Pancreas (tissue), 10 donors: ENCODE results near the gene RALY. TPM values are rescaled to one million over a fixed set of nuclear protein-coding genes. Genes with fewer than 3 reads are reported as not detected.

ENCODE experiments used
- ATAC-seq, 4 donors: fragments of 200-7000 bp; cut with Tn5 transposase; one replicate each; pipeline versions ENCODE4 v1.8.0 to v1.9.1; 2020; ENCODE audit warnings: mild to moderate bottlenecking in 4 of 4, moderate library complexity in 4 of 4
- DNase-seq, 6 donors: peaks; one replicate each; pipeline ENCODE4 v3.0.0-alpha.2; 2020
- FAIRE-seq: peaks from 2 replicates; lab custom pipeline; 2012; peaks lifted over from hg19 to GRCh38; lab: Jason Lieb, UNC
- H3K27ac ChIP-seq, 4 donors: fragments of 200-600 bp; sonication (generic); 1 replicate in 3 of 4; 2 replicates in 1 of 4; pipeline versions ENCODE4 v1.5.0 to v1.8.0; 2020
- H3K27me3 ChIP-seq, 4 donors: fragments of 200-600 bp; one replicate each; pipeline ENCODE4 v1.8.0; 2021
- H3K36me3 ChIP-seq, 3 donors: fragments of 200-600 bp; sonication (generic) in 1 of 3; one replicate each; pipeline versions ENCODE4 v1.5.0 to v1.8.0; 2020 to 2021
- H3K4me1 ChIP-seq, 3 donors: fragments of 200-600 bp; one replicate each; pipeline ENCODE4 v1.8.0; 2021
- H3K4me3 ChIP-seq, 4 donors: fragments of 200-600 bp; sonication (generic) in 2 of 4; one replicate each; pipeline versions ENCODE4 v1.5.0 to v1.8.0; 2020 to 2021
- H3K9me3 ChIP-seq, 4 donors: fragments of 200-600 bp; one replicate each; pipeline ENCODE4 v1.8.0; 2021
- WGBS, 2 donors: extraction: QIAGEN DNeasy Blood & Tissue Kit; methylation state at CpG; one replicate each; pipeline ENCODE4 v1.1.7; 2013; 5-methylcytosine and 5-hydroxymethylcytosine counted together
- intact Hi-C, 3 donors: fragments of 100-400 bp; cut with DNase I; formaldehyde crosslinking; loops; one replicate each; pipeline versions ENCODE4 v1.11.1 to v1.14.2; 2022
- polyA plus RNA-seq, 2 donors: library from polyadenylated mRNA; stranded (reverse); fragments of 200-250 nt; gene quantifications; one replicate each; pipeline ENCODE4 v1.2.3, GENCODE V29; 2013
- total RNA-seq, 6 donors: library from RNA; stranded (reverse); fragmentation: NEBNext Ultra II Directional in 4 of 6; extraction: Animal tissue kit (Norgen Biotek cat#: 25700) in 4 of 6; gene quantifications; one replicate each; pipeline versions ENCODE4 v1.2.1 to v1.2.4, GENCODE V29; 2021 to 2023
- TF ChIP-seq, protein P1 (sequence below), 4 donors: fragments of 200-600 bp; sonication (generic) in 3 of 4; IDR thresholded peaks; one replicate each; pipeline versions ENCODE4 v1.5.0 to v1.8.0; 2021; ENCODE audit warnings: antibody characterized with exemption in 4 of 4
- donor health status: healthy with polysubstance abuse.
- donor health status: DM: no; HTN: no; CAD: no; lungs with moderate emphysema.
- donor health status: DM: no; HTN: no; CAD: no.
- donor health status: control.
- donor health status: control.
- donor health status: Bipolar disorder and iron deficiency.
- donor health status: DM: yes; HTN: yes; CAD: no.
- donor health status: DM: no; HTN: no; CAD: no.
- donor health status: DM: no; HTN: no; CAD: no.
- donor health status: DM: yes; HTN: yes; CAD: no.

The RALY gene
- total and polyA plus RNA-seq, 8 donors: 30.0 to 60.4 (median 44.3) TPM

DNA sequence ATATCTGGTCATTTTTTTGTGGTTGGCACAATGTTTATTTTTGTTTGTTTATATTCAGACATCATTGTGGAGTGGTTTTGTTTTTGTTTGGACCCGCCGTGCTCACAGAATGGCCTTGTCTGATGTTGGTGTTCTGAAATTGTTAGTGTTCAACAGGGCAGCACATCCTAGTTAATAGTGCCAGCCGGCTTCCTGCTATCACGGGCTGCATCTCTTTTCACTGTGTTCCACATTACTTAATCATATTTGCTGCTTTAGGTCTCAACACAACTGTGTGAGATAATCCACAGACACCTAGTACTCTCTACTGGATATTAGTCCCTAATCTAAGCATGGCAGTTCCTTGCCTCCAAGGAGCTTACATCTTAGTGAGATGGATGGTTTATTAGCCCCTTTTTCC is 121.1 kb downstream of the RALY start:
- no peaks in the 10 kb centered on the region for H3K9me3 ChIP-seq
- no peak for DNase-seq
- no peaks in the 10 kb centered on the region for H3K36me3 ChIP-seq
- H3K4me3 ChIP-seq: no peak overlapping the region
- H3K27me3 ChIP-seq: no peaks in the 10 kb centered on the region
- TF ChIP-seq, protein P1, sequence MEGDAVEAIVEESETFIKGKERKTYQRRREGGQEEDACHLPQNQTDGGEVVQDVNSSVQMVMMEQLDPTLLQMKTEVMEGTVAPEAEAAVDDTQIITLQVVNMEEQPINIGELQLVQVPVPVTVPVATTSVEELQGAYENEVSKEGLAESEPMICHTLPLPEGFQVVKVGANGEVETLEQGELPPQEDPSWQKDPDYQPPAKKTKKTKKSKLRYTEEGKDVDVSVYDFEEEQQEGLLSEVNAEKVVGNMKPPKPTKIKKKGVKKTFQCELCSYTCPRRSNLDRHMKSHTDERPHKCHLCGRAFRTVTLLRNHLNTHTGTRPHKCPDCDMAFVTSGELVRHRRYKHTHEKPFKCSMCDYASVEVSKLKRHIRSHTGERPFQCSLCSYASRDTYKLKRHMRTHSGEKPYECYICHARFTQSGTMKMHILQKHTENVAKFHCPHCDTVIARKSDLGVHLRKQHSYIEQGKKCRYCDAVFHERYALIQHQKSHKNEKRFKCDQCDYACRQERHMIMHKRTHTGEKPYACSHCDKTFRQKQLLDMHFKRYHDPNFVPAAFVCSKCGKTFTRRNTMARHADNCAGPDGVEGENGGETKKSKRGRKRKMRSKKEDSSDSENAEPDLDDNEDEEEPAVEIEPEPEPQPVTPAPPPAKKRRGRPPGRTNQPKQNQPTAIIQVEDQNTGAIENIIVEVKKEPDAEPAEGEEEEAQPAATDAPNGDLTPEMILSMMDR (IDR thresholded peaks at IDR 0.05): no peak
- peaks cover 6 to 7% (median 6%) of the 10 kb centered on the region in 3 donors for H3K4me1 ChIP-seq
- no peak overlapping the region for H3K27ac ChIP-seq
- WGBS, 2 donors: 84 to 89% methylated on average over 4 of the region's 4 CpGs
- no peak for ATAC-seq
- intact Hi-C loops: no loop called here
- no peak for FAIRE-seq

DNA sequence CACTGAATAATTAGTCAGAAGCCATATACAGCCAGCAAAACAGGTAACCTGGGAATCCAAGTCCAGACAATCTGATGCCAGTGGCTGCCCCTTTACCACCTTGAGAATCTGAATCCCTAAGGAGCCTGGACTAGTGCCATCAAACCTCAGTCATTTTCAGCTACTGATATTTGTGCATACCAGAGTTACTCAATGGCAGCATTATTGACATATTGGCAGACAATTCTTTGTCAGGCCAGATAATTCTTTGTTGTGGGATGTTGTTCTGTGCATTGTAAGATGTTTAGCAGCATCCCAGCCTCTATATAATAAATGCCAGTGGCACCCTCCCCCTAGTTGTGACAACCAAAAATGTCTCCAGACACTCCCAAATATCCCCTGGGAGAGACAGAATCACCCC is 121.5 kb downstream of the RALY start:
- no peak for DNase-seq
- TF ChIP-seq, protein P1 (IDR thresholded peaks at IDR 0.05): no peak
- Histone ChIP-seq H3K9me3 (no peaks in the 10 kb centered on the region), H3K27me3 (no peaks in the 10 kb centered on the region), H3K27ac (no peak overlapping the region), H3K4me3 (no peak overlapping the region), H3K36me3 (no peaks in the 10 kb centered on the region), H3K4me1 (peaks cover 1 to 5% (median 3%) of the 10 kb centered on the region in 3 donors)
- intact Hi-C loops: no loop called here
- ATAC-seq: no peak
- no peak for FAIRE-seq

DNA sequence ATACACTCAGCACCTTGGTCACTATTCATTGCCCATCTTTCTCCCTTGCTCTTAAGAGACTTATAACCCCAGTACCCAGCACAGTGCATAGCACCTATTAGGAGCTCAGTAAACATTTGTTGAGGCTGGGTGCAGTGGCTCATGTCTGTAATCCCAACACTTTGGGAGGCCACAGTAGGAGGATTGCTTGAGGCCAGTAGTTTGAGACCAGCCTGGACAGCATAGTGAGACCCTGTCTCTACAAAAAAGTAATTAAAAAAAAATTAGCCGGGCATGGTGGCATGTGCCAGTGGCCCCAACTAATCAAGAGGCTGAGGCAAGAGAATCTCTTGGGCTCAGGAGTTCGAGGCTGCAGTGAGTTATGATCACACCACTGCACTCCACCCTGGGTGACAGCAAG is 126.5 kb downstream of the RALY start:
- no peak for ATAC-seq
- H3K27me3 ChIP-seq: no peaks in the 10 kb centered on the region
- TF ChIP-seq, protein P1 (IDR thresholded peaks at IDR 0.05): no peak
- H3K9me3 ChIP-seq: no peaks in the 10 kb centered on the region
- intact Hi-C loops: no loop called here
- H3K36me3 ChIP-seq: no peaks in the 10 kb centered on the region
- H3K4me3 ChIP-seq: no peak overlapping the region
- WGBS, 2 donors: 79 to 82% methylated on average over 2 of the region's 2 CpGs
- FAIRE-seq: no peak
- no peak for DNase-seq
- H3K27ac ChIP-seq: no peak overlapping the region
- no peaks in the 10 kb centered on the region for H3K4me1 ChIP-seq

DNA sequence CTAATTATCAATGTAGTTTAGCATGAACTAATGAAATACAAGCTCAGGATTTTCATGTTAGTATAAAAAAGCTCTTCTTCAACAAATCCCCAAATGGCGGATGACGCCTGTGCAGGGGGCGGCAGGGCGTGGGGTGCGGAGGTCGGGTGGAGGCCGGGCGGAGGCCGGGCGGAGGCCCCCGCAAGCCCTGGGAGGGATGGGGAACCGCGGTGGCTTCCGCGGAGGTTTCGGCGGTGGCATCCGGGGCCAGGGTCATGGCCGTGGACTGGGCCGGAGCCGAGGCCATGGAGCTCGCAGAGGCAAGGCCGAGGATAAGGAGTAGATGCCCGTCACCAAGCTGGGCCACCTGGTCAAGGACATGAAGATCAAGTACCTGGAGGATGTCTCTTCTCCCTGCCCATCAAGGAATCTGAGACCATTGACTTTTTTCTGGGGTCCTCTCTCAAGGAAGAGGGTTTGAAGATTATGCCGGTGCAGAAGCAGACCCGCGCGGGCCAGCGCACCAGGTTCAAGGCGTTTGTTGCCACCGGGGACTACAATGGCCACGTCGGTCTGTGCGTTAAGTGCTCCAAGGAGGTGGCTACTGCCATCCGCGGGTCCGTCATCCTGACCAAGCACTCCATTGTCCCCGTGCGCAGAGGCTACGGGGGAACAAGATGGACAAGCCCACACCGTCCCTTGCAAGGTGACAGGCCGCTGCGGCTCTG is 128.7 kb downstream of the RALY start:
- Histone ChIP-seq H3K4me3 (no peak overlapping the region), H3K27me3 (no peaks in the 10 kb centered on the region), H3K36me3 (no peaks in the 10 kb centered on the region), H3K4me1 (no peaks in the 10 kb centered on the region), H3K27ac (no peak overlapping the region), H3K9me3 (no peaks in the 10 kb centered on the region)
- FAIRE-seq (no peak), ATAC-seq (no peak), DNase-seq (peak in 1 of 6 donors; percentile 55)
- TF ChIP-seq, protein P1 (IDR thresholded peaks at IDR 0.05): no peak
- WGBS, 2 donors: 87 to 91% methylated on average over 43 of the region's 43 CpGs
- intact Hi-C loops: no loop called here

DNA sequence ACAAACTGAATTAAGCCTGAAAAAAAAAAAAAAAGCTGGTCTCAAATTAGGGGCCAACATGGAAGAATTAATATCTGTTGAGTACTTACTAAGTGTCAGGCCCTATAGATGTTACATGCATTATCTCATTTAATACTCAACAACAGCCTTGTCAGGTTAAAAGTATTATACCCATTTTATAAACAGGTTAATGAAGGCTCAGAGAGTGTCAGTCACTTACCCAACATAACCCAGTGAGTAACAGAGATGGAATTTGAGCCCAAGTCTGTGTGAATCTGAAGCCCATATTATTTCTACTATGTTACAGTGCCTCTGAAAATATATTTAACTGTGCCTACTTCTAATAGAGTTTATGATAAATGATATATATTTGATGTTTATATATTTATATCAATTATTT is 129.6 kb downstream of the RALY start:
- TF ChIP-seq, protein P1 (IDR thresholded peaks at IDR 0.05): no peak
- ATAC-seq (no peak), FAIRE-seq (no peak), DNase-seq (no peak)
- no peak overlapping the region for H3K27ac ChIP-seq
- intact Hi-C loops: no loop called here
- H3K9me3 ChIP-seq: no peaks in the 10 kb centered on the region
- H3K4me3 ChIP-seq: no peak overlapping the region
- H3K4me1 ChIP-seq: no peaks in the 10 kb centered on the region
- no peaks in the 10 kb centered on the region for H3K27me3 ChIP-seq
- no peaks in the 10 kb centered on the region for H3K36me3 ChIP-seq
